Measurements from ENCODE around the gene CFDP1.

The CFDP1 gene

DNA sequence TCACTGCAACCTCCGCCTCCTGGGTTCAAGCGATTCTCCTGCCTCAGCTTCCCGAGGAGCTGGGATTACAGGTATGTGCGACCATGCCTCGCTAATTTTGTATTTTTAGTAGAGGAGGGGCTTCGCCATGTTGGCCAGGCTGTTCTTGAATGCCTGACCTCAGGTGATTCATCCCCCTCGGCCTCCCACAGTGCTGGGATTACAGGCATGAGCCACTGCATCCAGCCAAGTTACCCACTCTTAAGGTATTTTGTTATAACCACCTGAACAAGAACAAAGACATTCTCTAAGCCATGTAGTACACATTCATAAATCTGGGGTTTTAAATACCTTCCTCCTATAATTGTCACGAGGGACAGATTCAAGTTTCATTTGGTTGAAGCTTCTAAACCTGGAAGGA lies 43.5 kb upstream of the CFDP1 start:
- Histone ChIP-seq H3K9ac (ENCODE audit: low read length) (no peak overlapping the region), H3K4me1 (ENCODE audit: insufficient read depth, low read length, severe bottlenecking) (no peaks in the 10 kb centered on the region), H3K9me2 (ENCODE audit: low read depth, low read length) (no peaks in the 10 kb centered on the region), H3K4me2 (ENCODE audit: low read length) (no peak overlapping the region), H3F3A (ENCODE audit: insufficient read depth, low read length) (no peaks in the 10 kb centered on the region), H3K79me2 (ENCODE audit: insufficient read depth, low read length) (no peaks in the 10 kb centered on the region), H3K36me3 (ENCODE audit: insufficient read depth, low read length) (no peaks in the 10 kb centered on the region), H3K9me3 (ENCODE audit: low read length) (no peaks in the 10 kb centered on the region), H4K20me1 (ENCODE audit: insufficient read depth, low read length) (no peaks in the 10 kb centered on the region), H2AFZ (ENCODE audit: low read length) (no peak overlapping the region), H3K27ac (ENCODE audit: low read depth, low read length, poor library complexity, severe bottlenecking) (no peak overlapping the region), H3K27me3 (ENCODE audit: insufficient read depth, low read length) (no peaks in the 10 kb centered on the region), H3K4me3 (ENCODE audit: low read depth, low read length, poor library complexity, severe bottlenecking) (no peak overlapping the region)
- TF ChIP-seq, protein P1, sequence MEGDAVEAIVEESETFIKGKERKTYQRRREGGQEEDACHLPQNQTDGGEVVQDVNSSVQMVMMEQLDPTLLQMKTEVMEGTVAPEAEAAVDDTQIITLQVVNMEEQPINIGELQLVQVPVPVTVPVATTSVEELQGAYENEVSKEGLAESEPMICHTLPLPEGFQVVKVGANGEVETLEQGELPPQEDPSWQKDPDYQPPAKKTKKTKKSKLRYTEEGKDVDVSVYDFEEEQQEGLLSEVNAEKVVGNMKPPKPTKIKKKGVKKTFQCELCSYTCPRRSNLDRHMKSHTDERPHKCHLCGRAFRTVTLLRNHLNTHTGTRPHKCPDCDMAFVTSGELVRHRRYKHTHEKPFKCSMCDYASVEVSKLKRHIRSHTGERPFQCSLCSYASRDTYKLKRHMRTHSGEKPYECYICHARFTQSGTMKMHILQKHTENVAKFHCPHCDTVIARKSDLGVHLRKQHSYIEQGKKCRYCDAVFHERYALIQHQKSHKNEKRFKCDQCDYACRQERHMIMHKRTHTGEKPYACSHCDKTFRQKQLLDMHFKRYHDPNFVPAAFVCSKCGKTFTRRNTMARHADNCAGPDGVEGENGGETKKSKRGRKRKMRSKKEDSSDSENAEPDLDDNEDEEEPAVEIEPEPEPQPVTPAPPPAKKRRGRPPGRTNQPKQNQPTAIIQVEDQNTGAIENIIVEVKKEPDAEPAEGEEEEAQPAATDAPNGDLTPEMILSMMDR (IDR thresholded peaks at IDR 0.05; ENCODE audit: low read length), result no peak
- no peak for TF ChIP-seq EZH2 (IDR thresholded peaks at IDR 0.05; ENCODE audit: borderline replicate concordance, low read length)

DNA sequence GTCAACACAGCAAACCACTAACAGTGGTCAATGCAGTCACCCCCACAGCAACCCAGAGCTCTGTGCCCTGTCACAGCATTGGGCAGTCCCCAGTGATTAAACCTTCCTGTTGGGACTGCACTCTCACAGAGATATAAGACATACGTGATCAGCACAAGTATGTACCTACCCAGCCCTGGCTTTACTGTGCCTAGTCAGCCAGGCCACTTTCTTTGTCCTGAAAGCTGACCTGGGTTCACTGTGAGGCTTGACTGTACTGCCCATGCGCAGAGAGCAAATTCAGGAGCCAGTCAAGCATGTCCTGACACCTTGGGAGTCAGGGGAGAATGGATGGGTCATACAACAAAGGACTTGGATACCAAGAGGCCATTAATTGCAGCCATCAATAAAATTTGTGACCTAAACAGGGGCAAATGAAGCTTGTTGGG lies 42.1 kb upstream of the CFDP1 start:
- Histone ChIP-seq H3K27ac (ENCODE audit: low read depth, low read length, poor library complexity, severe bottlenecking) (no peak overlapping the region), H3K79me2 (ENCODE audit: insufficient read depth, low read length) (no peaks in the 10 kb centered on the region), H3K9me2 (ENCODE audit: low read depth, low read length) (no peaks in the 10 kb centered on the region), H3K4me3 (ENCODE audit: low read depth, low read length, poor library complexity, severe bottlenecking) (no peak overlapping the region), H3K4me2 (ENCODE audit: low read length) (no peak overlapping the region), H4K20me1 (ENCODE audit: insufficient read depth, low read length) (no peaks in the 10 kb centered on the region), H3K9me3 (ENCODE audit: low read length) (no peaks in the 10 kb centered on the region), H3K27me3 (ENCODE audit: insufficient read depth, low read length) (no peaks in the 10 kb centered on the region), H2AFZ (ENCODE audit: low read length) (no peak overlapping the region), H3F3A (ENCODE audit: insufficient read depth, low read length) (no peaks in the 10 kb centered on the region), H3K36me3 (ENCODE audit: insufficient read depth, low read length) (no peaks in the 10 kb centered on the region), H3K9ac (ENCODE audit: low read length) (no peak overlapping the region), H3K4me1 (ENCODE audit: insufficient read depth, low read length, severe bottlenecking) (no peaks in the 10 kb centered on the region)
- TF ChIP-seq EZH2 (IDR thresholded peaks at IDR 0.05; ENCODE audit: borderline replicate concordance, low read length), result no peak
- TF ChIP-seq, protein P1 (IDR thresholded peaks at IDR 0.05; ENCODE audit: low read length), result no peak

DNA sequence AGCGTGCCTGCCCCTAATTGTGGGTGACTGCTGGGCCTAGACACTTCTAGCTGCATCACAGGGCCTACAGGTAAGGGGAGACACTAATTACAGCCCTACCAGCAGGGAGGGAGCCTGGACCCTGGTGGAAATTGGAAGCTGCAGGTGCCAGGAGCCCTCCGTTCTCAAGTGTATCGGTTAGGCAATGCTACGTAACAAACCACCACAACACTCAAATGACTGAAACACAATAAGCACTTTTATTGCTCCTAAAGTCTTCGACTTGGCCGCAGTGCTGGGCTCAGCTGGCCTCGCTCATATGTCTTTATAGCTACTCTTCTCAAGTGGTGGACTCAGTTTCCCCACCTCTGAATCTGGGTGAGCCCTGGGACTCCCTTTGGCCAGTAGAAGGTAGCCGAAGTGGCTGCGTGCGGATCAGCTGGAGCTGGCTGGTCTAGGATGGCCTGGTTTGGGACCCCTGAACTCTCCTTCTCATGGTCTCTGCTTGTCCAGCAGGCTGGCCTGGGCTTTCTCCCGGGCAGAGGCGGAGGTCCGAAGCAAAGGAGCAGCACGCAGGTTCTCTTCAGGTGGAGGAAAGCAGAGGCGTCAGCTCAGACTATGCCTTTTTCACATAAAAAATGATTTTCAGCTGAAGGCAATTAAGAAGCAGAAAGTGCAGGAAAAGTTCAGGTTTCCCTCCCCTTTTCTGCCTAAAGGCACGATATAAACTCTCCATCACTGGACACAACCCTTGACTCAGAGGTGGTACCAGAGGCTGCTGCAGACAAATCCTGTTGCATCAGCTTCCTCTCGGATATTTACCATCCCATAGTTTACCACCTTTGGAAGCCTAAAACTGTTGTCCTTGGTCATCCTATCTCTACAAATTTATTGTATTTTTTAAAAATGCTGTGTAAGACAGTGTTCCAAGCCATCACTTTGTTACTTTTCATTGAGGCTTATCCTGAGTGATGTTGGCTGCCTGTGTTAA lies 39.9 kb upstream of the CFDP1 start:
- Histone ChIP-seq H4K20me1 (ENCODE audit: insufficient read depth, low read length) (no peaks in the 10 kb centered on the region), H2AFZ (ENCODE audit: low read length) (no peak overlapping the region), H3K9ac (ENCODE audit: low read length) (no peak overlapping the region), H3K27ac (ENCODE audit: low read depth, low read length, poor library complexity, severe bottlenecking) (no peak overlapping the region), H3K4me1 (ENCODE audit: insufficient read depth, low read length, severe bottlenecking) (no peaks in the 10 kb centered on the region), H3K27me3 (ENCODE audit: insufficient read depth, low read length) (no peaks in the 10 kb centered on the region), H3F3A (ENCODE audit: insufficient read depth, low read length) (no peaks in the 10 kb centered on the region), H3K9me3 (ENCODE audit: low read length) (no peaks in the 10 kb centered on the region), H3K9me2 (ENCODE audit: low read depth, low read length) (no peaks in the 10 kb centered on the region), H3K4me2 (ENCODE audit: low read length) (no peak overlapping the region), H3K79me2 (ENCODE audit: insufficient read depth, low read length) (no peaks in the 10 kb centered on the region), H3K36me3 (ENCODE audit: insufficient read depth, low read length) (no peaks in the 10 kb centered on the region), H3K4me3 (ENCODE audit: low read depth, low read length, poor library complexity, severe bottlenecking) (no peak overlapping the region)
- TF ChIP-seq, protein P1 (IDR thresholded peaks at IDR 0.05; ENCODE audit: low read length), result no peak
- no peak for TF ChIP-seq EZH2 (IDR thresholded peaks at IDR 0.05; ENCODE audit: borderline replicate concordance, low read length)

Data from OCI-LY1 (cell line).